ENCODE results near the gene LPP.

The LPP gene

DNA sequence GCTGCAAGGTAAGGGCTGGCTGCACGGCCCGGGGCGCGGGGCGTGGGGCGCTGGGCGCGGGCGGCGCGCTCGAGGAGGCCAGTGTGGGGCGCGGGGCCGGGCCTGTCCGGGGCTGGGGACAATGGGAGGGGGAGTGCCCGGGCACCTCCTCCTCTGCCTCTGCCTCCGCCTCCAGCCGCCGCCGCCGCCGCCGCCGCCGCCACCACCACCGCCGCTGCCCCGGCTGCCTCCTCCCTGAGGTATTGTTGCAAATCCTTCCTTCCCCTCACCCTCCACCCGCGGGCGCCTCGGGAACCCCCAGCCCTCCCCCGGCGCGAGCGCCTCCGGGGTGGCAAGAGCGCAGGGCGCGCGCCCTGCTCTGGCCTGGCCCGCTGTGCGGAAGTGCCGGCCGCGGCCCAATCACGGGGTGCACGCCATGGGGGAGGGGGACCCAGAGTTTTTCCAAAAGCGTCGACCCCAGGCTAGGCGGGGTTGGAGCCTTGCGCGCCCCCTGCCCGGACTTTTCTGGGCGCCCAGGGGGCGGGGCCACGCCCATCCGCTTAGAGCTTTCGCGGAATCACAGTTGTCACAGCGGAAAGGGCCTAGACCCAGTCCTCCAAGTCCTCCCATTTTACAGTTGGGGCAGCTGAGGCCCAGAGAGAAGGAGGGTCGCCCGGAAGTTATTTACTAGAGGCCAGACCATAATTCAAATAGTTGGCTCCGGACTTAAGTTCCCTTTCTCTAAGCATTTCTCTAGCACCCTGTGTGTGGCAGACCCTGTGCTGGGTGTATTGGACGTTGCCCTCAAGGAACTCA lies at the start of gene LPP:
Gene LPP (plus strand): TSS at position 144 of the 795 bp plus-strand sequence. CDS start 251,964 bp downstream, outside the sequence.
- Histone ChIP-seq H3K4me3 (peak within 1 kb of the TSS; percentile 45), H3K4me1 (peaks cover 14% of the 10 kb centered on the region), H3K36me3 (replicated peaks) (no peaks in the 10 kb centered on the region), H3K27me3 (ENCODE audit: low read depth) (no peaks in the 10 kb centered on the region), H3K9me3 (no peaks in the 10 kb centered on the region)
- in situ Hi-C loops (cut with MboI; ENCODE audit: low sequenced_read_pairs), result no loop called here
- peak; percentile 58 to 86 for DNase-seq (ENCODE audit: low spot score in 2 of 2)

- Histone ChIP-seq H3K4me1 (no peaks in the 10 kb centered on the region), H3K36me3 (replicated peaks) (no peaks in the 10 kb centered on the region), H3K4me3 (no peak overlapping the region), H3K27me3 (ENCODE audit: low read depth) (peaks cover 4% of the 10 kb centered on the region), H3K9me3 (no peaks in the 10 kb centered on the region; the same call in 1 of the 2 replicates)
- DNase-seq (ENCODE audit: low spot score in 2 of 2), result no peak
- in situ Hi-C loops (cut with MboI; ENCODE audit: low sequenced_read_pairs), result no loop called here
These were observed 48.0 kb upstream of the LPP start for GRCh38 chr3:188106006-188106405.

GRCh38 chr3:188106454-188106853 lies 47.5 kb upstream of the LPP start:
- in situ Hi-C loops (cut with MboI; ENCODE audit: low sequenced_read_pairs), result no loop called here
- no peaks in the 10 kb centered on the region for H3K4me1 ChIP-seq
- H3K36me3 ChIP-seq (replicated peaks), result no peaks in the 10 kb centered on the region
- DNase-seq (ENCODE audit: low spot score in 2 of 2), result no peak
- H3K27me3 ChIP-seq (ENCODE audit: low read depth), result peaks cover 4% of the 10 kb centered on the region
- H3K9me3 ChIP-seq, result no peaks in the 10 kb centered on the region; the same call in 1 of the 2 replicates
- H3K4me3 ChIP-seq, result no peak overlapping the region

DNA sequence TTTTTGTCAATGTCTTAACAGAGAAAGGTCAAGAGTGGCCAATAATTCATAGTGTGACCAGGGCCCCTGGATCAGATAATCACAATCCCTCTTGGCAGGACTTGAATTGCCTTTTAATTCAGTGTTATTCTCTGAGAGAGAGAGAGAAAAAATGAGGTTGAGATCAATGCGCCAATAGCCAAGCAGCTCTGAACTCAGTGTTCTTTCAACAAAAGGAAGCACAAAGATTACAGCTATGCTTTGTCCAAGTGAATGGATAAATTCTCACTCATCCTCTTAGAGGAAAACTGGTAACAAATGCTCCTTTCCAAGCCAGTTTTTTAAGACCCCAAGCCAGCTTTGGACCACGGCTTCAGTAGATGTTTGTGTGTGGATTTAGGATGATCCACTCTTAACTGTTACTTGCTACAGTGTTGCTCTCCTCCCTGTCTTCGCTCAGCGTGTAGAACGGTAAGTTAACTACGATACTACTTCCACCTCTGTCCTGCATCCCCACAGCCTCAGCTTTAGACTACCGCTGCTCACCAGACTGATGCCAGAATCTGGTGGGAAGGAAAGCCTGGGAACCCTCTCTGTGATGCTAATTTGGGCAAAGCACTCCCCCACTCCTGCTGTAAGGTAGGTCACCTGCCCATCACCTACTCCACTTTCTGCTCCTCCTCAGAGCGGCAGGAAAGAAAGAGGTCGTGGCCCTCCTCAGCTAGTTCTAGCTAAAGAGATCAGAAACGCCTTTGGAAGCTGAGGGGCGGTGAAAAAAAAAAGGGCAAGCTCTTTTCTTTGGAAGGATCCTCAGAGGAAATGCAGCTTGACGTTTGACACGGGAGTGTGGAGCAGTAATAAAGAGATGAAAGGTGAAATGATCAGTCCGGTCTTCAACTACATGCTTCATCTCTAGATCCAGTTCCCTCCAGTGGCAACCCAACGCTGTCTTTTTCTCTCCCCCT lies 46.8 kb upstream of the LPP start:
- H3K9me3 ChIP-seq, result no peaks in the 10 kb centered on the region; the same call in 1 of the 2 replicates
- H3K36me3 ChIP-seq (replicated peaks), result no peaks in the 10 kb centered on the region
- no peak overlapping the region for H3K4me3 ChIP-seq
- DNase-seq (ENCODE audit: low spot score in 2 of 2), result no peak
- in situ Hi-C loops (cut with MboI; ENCODE audit: low sequenced_read_pairs), result no loop called here
- no peaks in the 10 kb centered on the region for H3K4me1 ChIP-seq
- peaks cover 4% of the 10 kb centered on the region for H3K27me3 ChIP-seq (ENCODE audit: low read depth)

GRCh38 chr3:188108703-188109412 lies 45.1 kb upstream of the LPP start:
- Histone ChIP-seq H3K27me3 (ENCODE audit: low read depth) (peaks cover 4% of the 10 kb centered on the region), H3K36me3 (replicated peaks) (no peaks in the 10 kb centered on the region), H3K4me1 (no peaks in the 10 kb centered on the region), H3K4me3 (no peak overlapping the region), H3K9me3 (no peaks in the 10 kb centered on the region; the same call in 1 of the 2 replicates)
- no peak for DNase-seq (ENCODE audit: low spot score in 2 of 2)
- in situ Hi-C loops (cut with MboI; ENCODE audit: low sequenced_read_pairs), result no loop called here

DNA sequence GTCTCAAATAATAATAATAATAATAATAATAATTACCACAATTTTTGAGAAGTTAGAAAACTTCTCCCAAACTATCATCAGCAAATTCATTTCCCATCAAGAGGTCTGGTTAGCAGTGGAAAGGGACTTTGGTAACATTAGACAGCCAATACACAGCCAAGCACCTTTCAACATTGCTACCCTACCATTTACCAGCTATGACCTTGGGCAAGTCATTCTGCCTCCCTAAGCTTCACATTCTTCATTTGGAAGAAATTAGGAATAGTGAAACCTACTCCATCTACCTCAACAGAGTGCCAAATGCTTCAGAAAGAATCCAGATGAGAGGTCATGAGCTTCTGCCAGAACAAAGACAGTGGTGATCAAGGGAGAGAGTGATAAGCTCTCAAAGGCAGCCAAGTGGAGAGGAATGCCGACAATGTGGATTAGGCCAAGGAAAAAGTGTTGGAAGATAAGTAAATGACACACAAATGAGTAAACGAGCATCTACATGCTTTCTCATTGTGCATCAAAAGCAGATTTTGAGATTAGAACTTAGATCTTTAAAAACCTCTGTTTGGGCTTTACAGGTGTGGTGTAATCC lies 42.9 kb upstream of the LPP start:
- Histone ChIP-seq H3K4me3 (no peak overlapping the region), H3K9me3 (no peaks in the 10 kb centered on the region; the same call in 1 of the 2 replicates), H3K36me3 (replicated peaks) (no peaks in the 10 kb centered on the region), H3K27me3 (ENCODE audit: low read depth) (peaks cover 4% of the 10 kb centered on the region; the same call in 1 of the 2 replicates), H3K4me1 (no peaks in the 10 kb centered on the region)
- in situ Hi-C loops (cut with MboI; ENCODE audit: low sequenced_read_pairs), result no loop called here
- DNase-seq (ENCODE audit: low spot score in 2 of 2), result no peak

DNA sequence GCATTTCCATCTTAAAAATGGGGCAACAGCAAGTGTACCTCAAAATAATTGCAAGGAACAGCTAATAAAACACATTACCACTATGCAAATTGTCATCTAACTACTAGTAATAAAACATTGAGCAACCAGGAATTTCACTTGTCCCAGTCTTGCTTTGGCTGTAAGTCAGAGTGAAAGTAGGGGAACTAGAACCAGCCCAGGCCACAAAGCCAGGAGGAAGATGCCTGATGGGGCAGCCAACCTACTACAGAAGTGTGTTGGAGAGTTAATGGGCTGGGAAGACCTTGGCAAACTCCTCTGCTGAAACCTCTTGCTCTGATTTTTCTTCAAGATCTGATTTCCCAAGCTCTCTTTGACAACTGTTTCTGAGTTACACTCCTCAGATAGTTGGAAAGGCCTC lies 40.2 kb upstream of the LPP start:
- no peaks in the 10 kb centered on the region for H3K36me3 ChIP-seq (replicated peaks)
- H3K27me3 ChIP-seq (ENCODE audit: low read depth), result no peaks in the 10 kb centered on the region
- H3K4me3 ChIP-seq, result no peak overlapping the region
- in situ Hi-C loops (cut with MboI; ENCODE audit: low sequenced_read_pairs), result no loop called here
- no peaks in the 10 kb centered on the region for H3K4me1 ChIP-seq
- DNase-seq (ENCODE audit: low spot score in 2 of 2), result no peak
- no peaks in the 10 kb centered on the region for H3K9me3 ChIP-seq

DNA sequence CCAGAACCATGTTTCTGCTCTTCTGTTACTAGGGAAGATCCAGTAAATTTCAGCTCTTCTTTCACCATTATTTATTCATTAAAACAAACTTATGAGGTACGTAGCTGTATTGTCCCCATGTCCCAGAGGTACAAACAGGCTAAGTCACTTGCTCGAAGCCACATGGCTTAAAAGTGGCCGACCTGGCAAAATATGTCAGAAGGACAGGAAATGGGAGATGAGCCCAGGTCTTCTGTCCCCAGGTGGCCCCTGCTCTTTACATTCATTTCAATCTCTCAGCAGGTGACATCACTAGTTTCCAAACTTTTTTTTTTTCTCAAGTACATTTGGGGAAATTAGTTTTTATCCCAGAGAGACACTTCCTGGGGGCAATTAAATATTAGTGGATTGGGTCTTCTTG lies 34.1 kb upstream of the LPP start:
- H3K9me3 ChIP-seq, result no peaks in the 10 kb centered on the region
- H3K36me3 ChIP-seq (replicated peaks), result no peaks in the 10 kb centered on the region
- no peaks in the 10 kb centered on the region for H3K4me1 ChIP-seq
- H3K4me3 ChIP-seq, result no peak overlapping the region
- in situ Hi-C loops (cut with MboI; ENCODE audit: low sequenced_read_pairs), result no loop called here
- H3K27me3 ChIP-seq (ENCODE audit: low read depth), result no peaks in the 10 kb centered on the region
- DNase-seq (ENCODE audit: low spot score in 2 of 2), result no peak

- in situ Hi-C loops (cut with MboI; ENCODE audit: low sequenced_read_pairs), result no loop called here
- H3K4me1 ChIP-seq, result no peaks in the 10 kb centered on the region
- no peaks in the 10 kb centered on the region for H3K9me3 ChIP-seq
- H3K36me3 ChIP-seq (replicated peaks), result no peaks in the 10 kb centered on the region
- no peak overlapping the region for H3K4me3 ChIP-seq
- no peaks in the 10 kb centered on the region for H3K27me3 ChIP-seq (ENCODE audit: low read depth)
- no peak for DNase-seq (ENCODE audit: low spot score in 2 of 2)
These were observed 31.3 kb upstream of the LPP start for GRCh38 chr3:188122571-188123169.

DNA sequence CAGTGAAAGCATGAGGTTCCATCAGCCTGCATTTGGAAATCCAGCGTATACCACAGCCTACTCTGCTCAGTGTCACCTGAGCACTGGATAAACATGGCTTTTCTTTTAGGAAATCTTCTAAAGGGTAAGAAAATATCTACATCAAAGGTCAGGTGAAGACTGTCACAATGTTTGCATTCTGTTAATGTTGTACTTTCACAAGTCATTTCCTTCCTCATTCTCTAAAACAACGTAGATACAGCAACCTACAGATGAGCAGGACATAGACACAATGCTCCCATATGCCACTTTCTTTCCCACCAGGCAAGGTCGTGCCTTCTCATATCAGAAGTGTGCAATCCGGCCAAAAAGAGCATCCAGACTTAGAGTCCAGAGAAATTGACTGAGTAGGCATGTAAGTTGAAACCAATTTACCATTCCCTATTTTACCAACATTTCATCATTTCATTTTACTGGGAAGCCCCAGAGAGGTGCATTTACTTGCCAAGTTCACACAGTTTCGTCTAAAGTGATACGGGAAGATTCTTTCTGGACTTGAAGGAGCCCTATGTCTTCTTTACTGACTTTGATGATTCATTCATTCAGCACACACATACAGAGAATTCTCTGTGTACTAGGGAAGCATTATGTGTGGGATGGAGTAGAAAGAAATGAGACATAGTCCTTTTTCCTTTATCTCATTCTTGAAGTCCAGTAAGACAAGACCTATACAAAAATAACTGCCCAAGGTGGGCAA lies 30.6 kb upstream of the LPP start:
- DNase-seq (ENCODE audit: low spot score in 2 of 2), result no peak
- Histone ChIP-seq H3K27me3 (ENCODE audit: low read depth) (no peaks in the 10 kb centered on the region), H3K4me3 (no peak overlapping the region), H3K4me1 (no peaks in the 10 kb centered on the region), H3K9me3 (no peaks in the 10 kb centered on the region), H3K36me3 (replicated peaks) (no peaks in the 10 kb centered on the region)
- in situ Hi-C loops (cut with MboI; ENCODE audit: low sequenced_read_pairs), result no loop called here

DNA sequence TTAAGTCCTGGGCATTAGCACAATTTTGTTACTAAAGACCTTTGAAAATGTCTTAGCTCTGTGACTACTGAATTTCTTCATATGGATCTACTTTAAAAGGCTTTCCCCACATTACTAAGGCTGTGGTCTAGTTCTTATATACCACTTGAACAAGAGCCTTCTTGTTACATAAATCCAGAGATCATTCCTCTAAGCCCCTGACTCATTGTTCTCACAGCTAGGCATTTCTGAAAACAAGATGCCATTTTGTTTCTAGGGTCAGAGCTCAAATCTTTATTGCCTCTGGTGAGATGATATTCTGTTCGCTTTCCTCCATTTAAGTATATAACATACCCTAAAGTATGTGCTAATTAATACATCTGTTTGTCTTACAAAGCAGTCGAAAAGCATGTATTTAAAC lies 29.8 kb upstream of the LPP start:
- no peak for DNase-seq (ENCODE audit: low spot score in 2 of 2)
- in situ Hi-C loops (cut with MboI; ENCODE audit: low sequenced_read_pairs), result no loop called here
- no peaks in the 10 kb centered on the region for H3K36me3 ChIP-seq (replicated peaks)
- H3K4me1 ChIP-seq, result no peaks in the 10 kb centered on the region
- H3K27me3 ChIP-seq (ENCODE audit: low read depth), result no peaks in the 10 kb centered on the region
- H3K4me3 ChIP-seq, result no peak overlapping the region
- no peaks in the 10 kb centered on the region for H3K9me3 ChIP-seq

DNA sequence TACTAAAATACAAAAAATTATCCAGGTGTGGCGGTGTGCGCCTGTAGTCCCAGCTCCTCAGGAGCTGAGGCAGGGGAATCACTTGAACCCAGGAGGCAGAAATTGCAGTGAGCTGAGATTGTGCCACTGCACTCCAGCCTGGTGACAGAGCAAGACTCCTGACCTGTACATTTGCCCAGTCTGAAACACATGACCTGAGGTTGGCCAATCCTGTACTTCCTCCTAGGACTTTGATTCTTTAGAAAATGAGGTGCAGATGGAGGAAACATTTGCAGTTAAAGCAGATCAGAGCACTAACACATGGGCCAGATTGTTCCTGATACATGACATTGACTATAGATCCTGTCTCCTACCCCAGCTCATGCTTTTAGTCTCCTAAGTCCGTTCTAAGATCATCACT lies 28.9 kb upstream of the LPP start:
- DNase-seq (ENCODE audit: low spot score in 2 of 2), result no peak
- H3K9me3 ChIP-seq, result no peaks in the 10 kb centered on the region
- no peaks in the 10 kb centered on the region for H3K27me3 ChIP-seq (ENCODE audit: low read depth)
- no peaks in the 10 kb centered on the region for H3K4me1 ChIP-seq
- H3K36me3 ChIP-seq (replicated peaks), result no peaks in the 10 kb centered on the region
- no peak overlapping the region for H3K4me3 ChIP-seq
- in situ Hi-C loops (cut with MboI; ENCODE audit: low sequenced_read_pairs), result no loop called here

Measured in HAP-1 (cell line).